ENCODE results near the gene UBL5. TPM values are rescaled to one million over a fixed set of nuclear protein-coding genes. Genes with fewer than 3 reads are reported as not detected.

Gene UBL5
- 112 and 255 TPM in 2 replicates for total RNA-seq

DNA sequence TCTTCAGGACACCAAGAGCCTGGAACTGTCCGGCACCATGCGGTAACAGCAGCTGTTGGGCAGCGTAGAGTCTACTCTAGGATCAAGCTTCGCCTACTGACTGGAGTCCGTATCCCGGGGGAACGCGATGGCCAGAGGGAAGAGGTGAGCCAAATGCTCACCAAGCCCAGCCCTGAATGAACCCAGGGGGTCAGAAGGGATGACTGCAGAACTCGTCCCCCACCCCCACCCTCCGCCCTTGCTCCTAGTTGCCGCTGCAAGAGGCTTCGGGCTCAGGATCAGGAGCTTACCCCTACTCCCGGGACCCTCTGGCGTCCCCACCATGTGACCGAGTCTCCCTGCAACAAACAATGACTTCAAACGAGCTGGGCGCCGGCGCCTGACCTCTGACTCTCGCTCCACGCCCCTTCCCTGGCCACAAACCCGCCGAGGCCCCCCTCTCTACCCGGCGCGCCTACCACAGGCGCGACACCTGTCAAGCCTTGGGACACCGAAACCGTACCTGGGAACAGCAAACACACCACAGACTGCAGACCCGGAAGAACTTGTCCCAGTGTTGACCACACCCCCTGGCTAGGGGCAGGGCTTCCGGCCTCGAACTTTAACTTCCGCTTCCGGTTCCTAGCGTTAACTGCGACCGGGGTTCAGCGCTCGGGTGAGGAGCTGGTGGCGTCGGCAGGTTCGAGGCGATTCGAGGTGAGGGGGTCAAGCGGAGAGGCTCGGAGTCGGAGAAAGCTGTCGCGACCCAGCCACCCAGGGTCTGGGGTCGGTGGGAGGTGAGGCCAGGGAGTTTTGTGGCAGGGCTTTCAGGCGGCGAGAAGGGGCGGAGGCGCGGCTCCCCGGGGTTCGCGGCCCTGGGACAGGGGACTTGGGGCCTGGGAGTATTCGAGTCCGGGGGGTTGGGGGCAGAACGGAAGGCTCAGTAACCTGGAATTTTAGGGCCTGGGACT, at the start of gene UBL5:
Gene UBL5, plus strand, starts transcription at position 630 of the 950 bp plus-strand sequence. CDS start 420 bp downstream, outside the sequence.

GRCh38 chr19:9818734-9819595, 8.8 kb upstream of the UBL5 start, which contains the start of gene FBXL12:
Gene FBXL12 (minus strand): TSS chr19:9819079. CDS start chr19:9818813, 266 bp downstream.

GRCh38 chr19:9834726-9835506, 7.2 kb downstream of the UBL5 start, which contains the start of gene PIN1:
Gene PIN1 (plus strand): TSS chr19:9835318. CDS start chr19:9835345, 27 bp downstream.

Other genes with a start within 250 kb of the UBL5 start
- gene ZNF121, start 243.4 kb upstream of the UBL5 start, total RNA-seq, result 80.0 and 125 TPM in 2 replicates
- 121 and 134 TPM in 2 replicates for gene ZNF561, start 206.7 kb upstream of the UBL5 start, total RNA-seq
- gene ZNF562, start 152.8 kb upstream of the UBL5 start, total RNA-seq, result 66.0 and 82.0 TPM in 2 replicates
- 6.8 and 14.2 TPM in 2 replicates for gene ZNF846, start 59.2 kb upstream of the UBL5 start, total RNA-seq
- 9.6 and 13.7 TPM in 2 replicates for gene FBXL12, start 8.8 kb upstream of the UBL5 start, total RNA-seq
- 48.5 and 54.6 TPM in 2 replicates for gene PIN1, start 7.4 kb downstream of the UBL5 start, total RNA-seq
- gene OLFM2, start 108.6 kb downstream of the UBL5 start, total RNA-seq, result 1.7 and 20.1 TPM in 2 replicates
- under 0.01 and 0.64 TPM in 2 replicates for gene COL5A3, start 182.6 kb downstream of the UBL5 start, total RNA-seq
- not detected in 2 replicates for gene RDH8, start 185.6 kb downstream of the UBL5 start, total RNA-seq